ENCODE data around the gene TAF6L. TPM values are rescaled to one million over a fixed set of nuclear protein-coding genes. Genes with fewer than 3 reads are reported as not detected.
"Not testable (repeated sequence)": the region's sequence is repeated elsewhere in the genome, so short reads cannot be mapped to it uniquely, and the experiment has no call there.

The TAF6L gene
- total and polyA plus RNA-seq, 3 donors from 2014 or later, result 13.6 to 32.0 (median 22.4) TPM

DNA sequence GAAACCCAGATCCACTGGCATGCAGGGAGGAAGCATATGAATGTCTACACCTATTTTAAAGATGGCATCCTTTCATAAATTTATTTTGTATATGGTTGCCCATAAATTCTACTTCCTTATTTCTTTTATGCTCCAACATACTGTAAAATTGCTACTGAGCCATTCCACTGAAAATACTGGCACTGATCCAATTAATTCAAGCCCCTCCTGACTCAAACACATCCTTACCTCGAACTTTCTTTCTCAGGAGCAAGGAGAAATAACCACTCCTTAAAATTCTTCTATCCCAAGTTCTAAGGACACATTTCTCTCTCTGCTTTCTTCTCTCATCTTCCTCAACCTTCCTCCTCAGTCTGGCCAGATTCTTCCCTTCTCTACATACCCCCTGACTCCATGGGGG, 39.6 kb downstream of the TAF6L start:
- no peaks in the 10 kb centered on the region for H3K4me1 ChIP-seq
- DNase-seq, result no peak
- no peaks in the 10 kb centered on the region for H3K27me3 ChIP-seq
- no peaks in the 10 kb centered on the region for H3K9me3 ChIP-seq
- intact Hi-C loops (cut with DNase I; ENCODE audit: low total_unique reads), result no loop called here
- no peak overlapping the region for H3K27ac ChIP-seq
- TF ChIP-seq POLR2A (IDR thresholded peaks at IDR 0.05), result no peak
- TF ChIP-seq, protein P1, sequence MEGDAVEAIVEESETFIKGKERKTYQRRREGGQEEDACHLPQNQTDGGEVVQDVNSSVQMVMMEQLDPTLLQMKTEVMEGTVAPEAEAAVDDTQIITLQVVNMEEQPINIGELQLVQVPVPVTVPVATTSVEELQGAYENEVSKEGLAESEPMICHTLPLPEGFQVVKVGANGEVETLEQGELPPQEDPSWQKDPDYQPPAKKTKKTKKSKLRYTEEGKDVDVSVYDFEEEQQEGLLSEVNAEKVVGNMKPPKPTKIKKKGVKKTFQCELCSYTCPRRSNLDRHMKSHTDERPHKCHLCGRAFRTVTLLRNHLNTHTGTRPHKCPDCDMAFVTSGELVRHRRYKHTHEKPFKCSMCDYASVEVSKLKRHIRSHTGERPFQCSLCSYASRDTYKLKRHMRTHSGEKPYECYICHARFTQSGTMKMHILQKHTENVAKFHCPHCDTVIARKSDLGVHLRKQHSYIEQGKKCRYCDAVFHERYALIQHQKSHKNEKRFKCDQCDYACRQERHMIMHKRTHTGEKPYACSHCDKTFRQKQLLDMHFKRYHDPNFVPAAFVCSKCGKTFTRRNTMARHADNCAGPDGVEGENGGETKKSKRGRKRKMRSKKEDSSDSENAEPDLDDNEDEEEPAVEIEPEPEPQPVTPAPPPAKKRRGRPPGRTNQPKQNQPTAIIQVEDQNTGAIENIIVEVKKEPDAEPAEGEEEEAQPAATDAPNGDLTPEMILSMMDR (IDR thresholded peaks at IDR 0.05), result no peak
- WGBS, 2 donors, result 39% methylated on average over 1 of the region's 1 CpG
- H3K36me3 ChIP-seq (ENCODE audit: low read depth, missing control alignments), result no peaks in the 10 kb centered on the region
- H3K4me3 ChIP-seq, result no peak overlapping the region

DNA sequence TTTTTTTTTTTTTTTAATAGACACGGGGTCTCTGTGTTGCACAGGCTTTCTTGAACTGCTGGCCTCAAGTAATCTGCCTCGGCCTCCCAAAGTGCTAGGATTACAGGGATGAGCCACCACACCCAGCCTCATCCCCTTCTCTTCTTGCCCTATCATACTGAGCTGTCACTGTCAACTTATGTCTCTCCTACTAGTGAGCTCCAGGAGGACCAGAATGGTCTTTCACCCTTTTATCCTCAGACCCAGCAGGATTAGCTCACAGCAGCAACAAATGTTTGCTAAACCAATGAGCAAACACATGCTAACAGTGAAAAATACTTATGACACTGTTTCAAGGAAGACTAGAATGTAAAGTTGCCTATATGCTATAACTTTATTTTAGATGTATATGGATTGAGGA, 40.5 kb downstream of the TAF6L start:
- no peak overlapping the region for H3K27ac ChIP-seq
- no peak for DNase-seq
- 58 to 63% methylated on average over 2 of the region's 2 CpGs for WGBS, 2 donors
- no peak for TF ChIP-seq POLR2A (IDR thresholded peaks at IDR 0.05)
- TF ChIP-seq, protein P1 (IDR thresholded peaks at IDR 0.05), result no peak
- H3K4me1 ChIP-seq, result no peaks in the 10 kb centered on the region
- H3K36me3 ChIP-seq (ENCODE audit: low read depth, missing control alignments), result no peaks in the 10 kb centered on the region
- no peak overlapping the region for H3K4me3 ChIP-seq
- intact Hi-C loops (cut with DNase I; ENCODE audit: low total_unique reads), result no loop called here
- no peaks in the 10 kb centered on the region for H3K9me3 ChIP-seq
- H3K27me3 ChIP-seq, result no peaks in the 10 kb centered on the region

DNA sequence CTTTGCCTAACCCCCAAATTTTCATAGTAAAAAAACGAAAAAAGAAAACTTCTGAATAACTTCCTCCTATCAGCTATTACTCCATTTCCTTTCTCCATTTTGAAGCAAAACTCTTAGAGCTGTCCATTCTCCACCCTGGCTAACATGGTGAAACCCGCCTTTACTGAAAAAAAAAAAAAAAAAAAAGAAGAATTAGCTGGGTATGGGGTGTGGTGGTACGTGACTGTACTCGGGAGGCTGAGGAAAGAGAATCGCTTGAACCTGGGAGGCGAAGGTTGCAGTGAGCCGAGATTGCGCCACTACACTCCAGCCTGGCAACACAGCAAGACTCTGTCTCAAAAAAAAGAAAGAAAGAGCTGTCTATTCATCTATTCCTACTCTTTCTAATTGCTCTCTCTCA, 45.4 kb downstream of the TAF6L start:
- Histone ChIP-seq H3K27ac (no peak overlapping the region), H3K9me3 (no peaks in the 10 kb centered on the region), H3K4me3 (no peak overlapping the region), H3K36me3 (ENCODE audit: low read depth, missing control alignments) (no peaks in the 10 kb centered on the region), H3K27me3 (no peaks in the 10 kb centered on the region), H3K4me1 (no peaks in the 10 kb centered on the region)
- no peak for DNase-seq
- TF ChIP-seq, protein P1 (IDR thresholded peaks at IDR 0.05), result no peak
- no peak for TF ChIP-seq POLR2A (IDR thresholded peaks at IDR 0.05)
- intact Hi-C loops (cut with DNase I; ENCODE audit: low total_unique reads), result no loop called here
- 90 to 91% methylated on average over 8 of the region's 8 CpGs for WGBS, 2 donors

DNA sequence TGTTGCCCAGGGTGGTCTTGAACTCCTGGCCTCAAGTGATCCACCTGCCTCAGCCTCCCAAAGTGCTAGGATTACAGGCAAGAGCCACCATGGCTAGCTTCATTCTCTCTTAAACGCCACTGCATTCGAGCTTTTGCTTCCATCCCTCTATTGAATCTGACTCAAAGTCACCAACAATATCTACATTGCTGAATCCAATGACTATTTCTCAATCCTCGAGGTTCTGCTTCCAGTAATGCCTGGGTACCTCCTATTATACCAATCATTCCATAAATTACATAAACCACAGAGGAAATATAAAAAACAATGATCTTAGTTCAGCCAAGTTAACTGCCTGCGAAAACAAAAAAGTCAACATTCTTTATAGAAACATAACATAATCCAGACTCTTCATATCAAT, 45.9 kb downstream of the TAF6L start:
- no peak for DNase-seq
- Histone ChIP-seq H3K9me3 (no peaks in the 10 kb centered on the region), H3K27me3 (no peaks in the 10 kb centered on the region), H3K4me1 (no peaks in the 10 kb centered on the region), H3K27ac (no peak overlapping the region), H3K4me3 (no peak overlapping the region), H3K36me3 (ENCODE audit: low read depth, missing control alignments) (no peaks in the 10 kb centered on the region)
- TF ChIP-seq, protein P1 (IDR thresholded peaks at IDR 0.05), result no peak
- TF ChIP-seq POLR2A (IDR thresholded peaks at IDR 0.05), result no peak
- 88 to 93% methylated on average over 4 of the region's 4 CpGs for WGBS, 2 donors
- intact Hi-C loops (cut with DNase I; ENCODE audit: low total_unique reads), result no loop called here

DNA sequence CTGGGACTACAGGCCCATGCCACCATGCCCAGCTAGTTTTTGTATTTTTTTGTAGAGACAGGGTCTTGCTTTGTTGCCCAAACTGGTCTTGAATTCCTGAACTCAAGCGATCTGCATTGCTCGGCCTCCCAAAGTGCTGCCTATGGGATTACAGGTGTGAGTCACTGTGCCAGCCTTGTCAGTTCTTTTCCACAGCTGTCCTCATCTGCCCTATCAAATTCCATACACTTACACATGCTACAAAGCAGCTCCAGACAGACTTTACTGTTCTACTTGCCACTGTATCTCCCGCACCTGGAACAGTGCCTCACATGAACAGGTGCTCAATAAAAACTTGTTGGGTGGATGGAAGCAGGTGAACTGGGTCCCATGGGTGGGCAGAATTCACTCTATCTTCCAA, 52.5 kb downstream of the TAF6L start:
- Histone ChIP-seq H3K27ac (no peak overlapping the region), H3K4me3 (no peak overlapping the region), H3K36me3 (ENCODE audit: low read depth, missing control alignments) (peaks cover 4% of the 10 kb centered on the region), H3K4me1 (no peaks in the 10 kb centered on the region), H3K9me3 (no peaks in the 10 kb centered on the region), H3K27me3 (no peaks in the 10 kb centered on the region)
- no peak for DNase-seq
- intact Hi-C loops (cut with DNase I; ENCODE audit: low total_unique reads), result no loop called here
- no peak for TF ChIP-seq POLR2A (IDR thresholded peaks at IDR 0.05)
- TF ChIP-seq, protein P1 (IDR thresholded peaks at IDR 0.05), result no peak
- WGBS, 2 donors, result 94 to 95% methylated on average over 3 of the region's 3 CpGs

DNA sequence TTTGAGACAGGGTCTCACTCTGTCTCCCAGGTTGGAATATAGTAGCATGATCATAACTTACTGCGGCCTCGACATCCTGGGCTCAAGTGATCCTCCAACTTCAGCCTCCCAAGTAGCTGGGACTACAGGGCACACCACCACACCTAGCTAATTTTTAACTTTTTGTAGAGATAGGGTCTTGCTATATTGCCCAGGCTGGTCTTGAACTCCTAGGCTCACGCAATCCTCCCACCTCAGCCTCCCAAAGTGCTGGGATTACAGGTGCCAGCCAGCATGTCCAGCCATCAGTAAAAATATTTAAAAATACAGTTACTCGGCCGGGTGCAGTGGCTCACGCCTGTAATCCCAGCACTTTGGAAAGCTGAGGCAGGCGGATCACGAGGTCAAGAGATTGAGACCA, 56.9 kb downstream of the TAF6L start:
- intact Hi-C loops (cut with DNase I; ENCODE audit: low total_unique reads); H3K4me3 ChIP-seq; H3K27me3 ChIP-seq; H3K9me3 ChIP-seq; DNase-seq; H3K27ac ChIP-seq; H3K36me3 ChIP-seq (ENCODE audit: low read depth, missing control alignments); H3K4me1 ChIP-seq: not testable (repeated sequence)
- WGBS, 2 donors, result 94 to 95% methylated on average over 8 of the region's 8 CpGs

Measured in testis (tissue), 3 donors.